K562 (cell line): ENCODE measurements around the gene LRRC25. TPM values are rescaled to one million over a fixed set of nuclear protein-coding genes. Genes with fewer than 3 reads are reported as not detected.

Source experiments
- ADNP ChIP-seq: fragments of 200-800 bp; sonication (Bioruptor generic); IDR thresholded peaks from 2 replicates; pipeline ENCODE4 v1.6.1; 2016; ENCODE audit warnings: missing genetic modification characterization, missing compliant biosample characterization
- CSDE1 ChIP-seq, 2 experiments: fragments of 450-650 bp; IDR thresholded peaks; 2 replicates each; pipeline ENCODE4 v1.6.1; 2016; ENCODE audit warnings: mild to moderate bottlenecking in 1 of 2
- GTF2F1 ChIP-seq: IDR thresholded peaks from 2 replicates; pipeline ENCODE4 v1.6.1; 2011; ENCODE audit warnings: low read depth, low read length, improper control_type of control experiment
- HMG20A ChIP-seq: fragments of 450-650 bp; formaldehyde crosslinking; conservative IDR thresholded peaks from 2 replicates; pipeline ENCODE4 v1.4.0; 2020; ENCODE audit warnings: mild to moderate bottlenecking, mixed read lengths
- KAT2B ChIP-seq: IDR thresholded peaks from one replicate; pipeline ENCODE4 v1.6.1; 2012; ENCODE audit warnings: low read depth, mild to moderate bottlenecking, control low read depth, inconsistent platforms, low read length, moderate library complexity
- MBD2 ChIP-seq: sonication (generic); IDR thresholded peaks from 2 replicates; pipeline ENCODE4 v1.6.1; 2016; ENCODE audit warnings: low read depth, borderline replicate concordance
- MEF2D ChIP-seq: conservative IDR thresholded peaks from 2 replicates; pipeline ENCODE4 v1.6.1; 2016; ENCODE audit warnings: low read depth, missing genetic modification characterization, missing compliant biosample characterization
- NFIX ChIP-seq: fragments of 250-450 bp; sonication (Bioruptor Pico); IDR thresholded peaks from 2 replicates; pipeline ENCODE4 v1.4.0; 2020; ENCODE audit warnings: low read depth, mild to moderate bottlenecking, moderate library complexity
- NR2F6 ChIP-seq: fragments of 450-650 bp; formaldehyde crosslinking; IDR thresholded peaks from 2 replicates; pipeline ENCODE4 v1.4.0; 2020; ENCODE audit warnings: mild to moderate bottlenecking
- RBM25 ChIP-seq: fragments of 200-400 bp; formaldehyde crosslinking; IDR thresholded peaks from 2 replicates; pipeline ENCODE4 v1.6.1; 2018; ENCODE audit warnings: low read length, low read depth, moderate library complexity; ENCODE audit not compliant: severe bottlenecking
- SMAD2 ChIP-seq: fragments of 150-350 bp; IDR thresholded peaks from 2 replicates; pipeline ENCODE4 v1.6.1; 2014; ENCODE audit warnings: low read depth, mild to moderate bottlenecking, low read length
- SP1 ChIP-seq: sonication (generic); formaldehyde crosslinking; IDR thresholded peaks from 2 replicates; pipeline ENCODE4 v1.8.1; 2022; ENCODE audit warnings: mild to moderate bottlenecking, missing genetic modification reagents
- TAF15 ChIP-seq: fragments of 200-400 bp; formaldehyde crosslinking; IDR thresholded peaks from 2 replicates; pipeline ENCODE4 v1.6.1; 2017; ENCODE audit warnings: mild to moderate bottlenecking, low read depth, low read length, moderate library complexity
- ZNF354B ChIP-seq: fragments of 250-450 bp; sonication (Bioruptor Pico); IDR thresholded peaks from 2 replicates; pipeline ENCODE4 v1.4.0; 2020
- polyA plus RNA-seq, 8 experiments: library from polyadenylated mRNA; depleted of rRNA in 4 of 8; stranded (reverse) in 5 of 8; unstranded in 3 of 8; fragments of >200 nt; fragmentation: Nextera tagmentation in 2 of 8; fragmentation: Illumina TruSeq in 1 of 8; extraction: Ambion mirVana in 2 of 8; extraction: Trizol in 1 of 8; gene quantifications; 2 replicates each; pipeline versions ENCODE4 v1.2.1 to v1.2.3, GENCODE V29; 2011 to 2014; ENCODE audit warnings: inconsistent platforms in 1 of 8, missing spikeins in 1 of 8
- total RNA-seq, 7 experiments: library from RNA; depleted of rRNA in 6 of 7; stranded (reverse); fragments of >200 nt in 6 of 7; fragmentation: Illumina TruSeq in 2 of 7; extraction: Trizol in 2 of 7; gene quantifications; 2 replicates each; pipeline versions ENCODE4 v1.2.1 to v1.2.3, GENCODE V29; 2011 to 2021; ENCODE audit warnings: low replicate concordance in 1 of 7
- TF ChIP-seq, protein P1 (sequence below), 3 experiments: fragments of 200-800 bp in 1 of 3; fragments of 250-450 bp in 1 of 3; fragments of 450-650 bp in 1 of 3; sonication (Bioruptor Pico) in 1 of 3; sonication (Bioruptor generic) in 1 of 3; formaldehyde crosslinking in 1 of 3; IDR thresholded peaks; 2 replicates each; pipeline versions ENCODE4 v1.6.1 to v1.8.0; 2016 to 2022; ENCODE audit warnings: mild to moderate bottlenecking in 2 of 3, missing genetic modification characterization in 2 of 3, missing compliant biosample characterization in 1 of 3, moderate library complexity in 1 of 3
- TF ChIP-seq, protein P2 (sequence below), 2 experiments: fragments of 450-650 bp in 1 of 2; sonication (generic) in 1 of 2; formaldehyde crosslinking; conservative IDR thresholded peaks; 2 replicates each; pipeline versions ENCODE4 v1.4.0 to v1.8.1; 2020 to 2022; ENCODE audit warnings: mild to moderate bottlenecking in 1 of 2, missing genetic modification reagents in 1 of 2
- TF ChIP-seq, protein P3 (sequence below): sonication (generic); formaldehyde crosslinking; IDR thresholded peaks from 2 replicates; pipeline ENCODE4 v1.8.1; 2023; ENCODE audit warnings: mild to moderate bottlenecking, missing genetic modification reagents
- TF ChIP-seq, protein P4 (sequence below): fragments of 250-450 bp; sonication (Bioruptor Pico); IDR thresholded peaks from 2 replicates; pipeline ENCODE4 v1.4.0; 2020; ENCODE audit warnings: mild to moderate bottlenecking, moderate library complexity
- TF ChIP-seq, protein P5 (sequence below): sonication (generic); formaldehyde crosslinking; IDR thresholded peaks from 2 replicates; pipeline ENCODE4 v1.8.0; 2022; ENCODE audit warnings: mild to moderate bottlenecking, low read depth, missing genetic modification reagents
- TF ChIP-seq, protein P6 (sequence below): fragments of 250-450 bp; sonication (Bioruptor Pico); IDR thresholded peaks from 2 replicates; pipeline ENCODE4 v1.9.0; 2021; ENCODE audit warnings: mild to moderate bottlenecking

LRRC25 gene
- total and polyA plus RNA-seq, 9 of the 15 experiments (the other 6 are each of a cell fraction or from before 2014, with no cell fraction given) = 0.07 to 0.36 (median 0.10) TPM; not detected in 3

DNA sequence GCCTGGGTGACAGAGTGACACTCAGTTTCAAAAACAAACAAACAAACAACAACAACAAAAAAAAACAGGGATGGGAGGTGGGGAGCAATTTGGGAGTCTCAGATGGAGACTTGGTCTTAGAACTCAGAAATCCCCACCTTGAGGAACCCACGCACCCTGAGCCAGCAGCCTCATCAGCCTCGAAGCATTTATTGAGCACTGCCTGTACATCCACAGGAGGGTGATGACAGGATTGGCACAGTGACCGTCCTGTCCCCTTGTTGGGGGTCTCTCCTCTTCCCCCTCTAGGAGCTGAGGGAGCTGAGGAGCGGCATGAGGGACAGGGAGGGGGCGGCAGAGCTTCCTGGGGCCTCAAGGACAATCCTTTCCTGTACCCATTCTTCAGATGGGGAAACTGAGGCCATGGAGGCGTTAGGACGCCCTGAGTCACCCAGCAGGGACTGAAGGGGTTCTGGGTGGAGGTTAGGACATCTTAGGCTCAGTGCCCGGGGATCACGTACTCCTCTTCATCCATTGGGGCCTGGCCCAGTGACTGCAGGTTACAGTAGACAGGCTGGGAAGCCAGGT lies 5.8 kb downstream of the LRRC25 start (continued):
- TF ChIP-seq, protein P1, sequence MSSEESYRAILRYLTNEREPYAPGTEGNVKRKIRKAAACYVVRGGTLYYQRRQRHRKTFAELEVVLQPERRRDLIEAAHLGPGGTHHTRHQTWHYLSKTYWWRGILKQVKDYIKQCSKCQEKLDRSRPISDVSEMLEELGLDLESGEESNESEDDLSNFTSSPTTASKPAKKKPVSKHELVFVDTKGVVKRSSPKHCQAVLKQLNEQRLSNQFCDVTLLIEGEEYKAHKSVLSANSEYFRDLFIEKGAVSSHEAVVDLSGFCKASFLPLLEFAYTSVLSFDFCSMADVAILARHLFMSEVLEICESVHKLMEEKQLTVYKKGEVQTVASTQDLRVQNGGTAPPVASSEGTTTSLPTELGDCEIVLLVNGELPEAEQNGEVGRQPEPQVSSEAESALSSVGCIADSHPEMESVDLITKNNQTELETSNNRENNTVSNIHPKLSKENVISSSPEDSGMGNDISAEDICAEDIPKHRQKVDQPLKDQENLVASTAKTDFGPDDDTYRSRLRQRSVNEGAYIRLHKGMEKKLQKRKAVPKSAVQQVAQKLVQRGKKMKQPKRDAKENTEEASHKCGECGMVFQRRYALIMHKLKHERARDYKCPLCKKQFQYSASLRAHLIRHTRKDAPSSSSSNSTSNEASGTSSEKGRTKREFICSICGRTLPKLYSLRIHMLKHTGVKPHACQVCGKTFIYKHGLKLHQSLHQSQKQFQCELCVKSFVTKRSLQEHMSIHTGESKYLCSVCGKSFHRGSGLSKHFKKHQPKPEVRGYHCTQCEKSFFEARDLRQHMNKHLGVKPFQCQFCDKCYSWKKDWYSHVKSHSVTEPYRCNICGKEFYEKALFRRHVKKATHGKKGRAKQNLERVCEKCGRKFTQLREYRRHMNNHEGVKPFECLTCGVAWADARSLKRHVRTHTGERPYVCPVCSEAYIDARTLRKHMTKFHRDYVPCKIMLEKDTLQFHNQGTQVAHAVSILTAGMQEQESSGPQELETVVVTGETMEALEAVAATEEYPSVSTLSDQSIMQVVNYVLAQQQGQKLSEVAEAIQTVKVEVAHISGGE (CRISPR knock-in tag; IDR thresholded peaks at IDR 0.05) = no peak
- TF ChIP-seq TAF15 = no peak
- no peak for TF ChIP-seq ZNF354B (CRISPR knock-in tag)
- TF ChIP-seq NFIX (CRISPR knock-in tag) = no peak
- peak; percentile 78 for TF ChIP-seq RBM25
- TF ChIP-seq NR2F6 (CRISPR knock-in tag) = no peak
- no peak for TF ChIP-seq SMAD2
- TF ChIP-seq SP1 (CRISPR knock-in tag) = peak; percentile 16; the same call in 1 of the 2 replicates
- TF ChIP-seq, protein P2, sequence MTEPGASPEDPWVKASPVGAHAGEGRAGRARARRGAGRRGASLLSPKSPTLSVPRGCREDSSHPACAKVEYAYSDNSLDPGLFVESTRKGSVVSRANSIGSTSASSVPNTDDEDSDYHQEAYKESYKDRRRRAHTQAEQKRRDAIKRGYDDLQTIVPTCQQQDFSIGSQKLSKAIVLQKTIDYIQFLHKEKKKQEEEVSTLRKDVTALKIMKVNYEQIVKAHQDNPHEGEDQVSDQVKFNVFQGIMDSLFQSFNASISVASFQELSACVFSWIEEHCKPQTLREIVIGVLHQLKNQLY (CRISPR knock-in tag; conservative IDR thresholded peaks at IDR 0.05) = no peak
- no peak for TF ChIP-seq MEF2D (tag)
- TF ChIP-seq MBD2 = no peak
- TF ChIP-seq GTF2F1 = no peak
- TF ChIP-seq, protein P3, sequence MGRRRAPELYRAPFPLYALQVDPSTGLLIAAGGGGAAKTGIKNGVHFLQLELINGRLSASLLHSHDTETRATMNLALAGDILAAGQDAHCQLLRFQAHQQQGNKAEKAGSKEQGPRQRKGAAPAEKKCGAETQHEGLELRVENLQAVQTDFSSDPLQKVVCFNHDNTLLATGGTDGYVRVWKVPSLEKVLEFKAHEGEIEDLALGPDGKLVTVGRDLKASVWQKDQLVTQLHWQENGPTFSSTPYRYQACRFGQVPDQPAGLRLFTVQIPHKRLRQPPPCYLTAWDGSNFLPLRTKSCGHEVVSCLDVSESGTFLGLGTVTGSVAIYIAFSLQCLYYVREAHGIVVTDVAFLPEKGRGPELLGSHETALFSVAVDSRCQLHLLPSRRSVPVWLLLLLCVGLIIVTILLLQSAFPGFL (CRISPR knock-in tag) = no peak
- no peak for TF ChIP-seq CSDE1 (IDR thresholded peaks at IDR 0.05)
- no peak for TF ChIP-seq HMG20A
- TF ChIP-seq, protein P4, sequence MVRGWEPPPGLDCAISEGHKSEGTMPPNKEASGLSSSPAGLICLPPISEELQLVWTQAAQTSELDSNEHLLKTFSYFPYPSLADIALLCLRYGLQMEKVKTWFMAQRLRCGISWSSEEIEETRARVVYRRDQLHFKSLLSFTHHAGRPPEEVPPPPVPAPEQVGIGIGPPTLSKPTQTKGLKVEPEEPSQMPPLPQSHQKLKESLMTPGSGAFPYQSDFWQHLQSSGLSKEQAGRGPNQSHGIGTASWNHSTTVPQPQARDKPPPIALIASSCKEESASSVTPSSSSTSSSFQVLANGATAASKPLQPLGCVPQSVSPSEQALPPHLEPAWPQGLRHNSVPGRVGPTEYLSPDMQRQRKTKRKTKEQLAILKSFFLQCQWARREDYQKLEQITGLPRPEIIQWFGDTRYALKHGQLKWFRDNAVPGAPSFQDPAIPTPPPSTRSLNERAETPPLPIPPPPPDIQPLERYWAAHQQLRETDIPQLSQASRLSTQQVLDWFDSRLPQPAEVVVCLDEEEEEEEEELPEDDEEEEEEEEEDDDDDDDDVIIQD = no peak
- TF ChIP-seq, protein P5, sequence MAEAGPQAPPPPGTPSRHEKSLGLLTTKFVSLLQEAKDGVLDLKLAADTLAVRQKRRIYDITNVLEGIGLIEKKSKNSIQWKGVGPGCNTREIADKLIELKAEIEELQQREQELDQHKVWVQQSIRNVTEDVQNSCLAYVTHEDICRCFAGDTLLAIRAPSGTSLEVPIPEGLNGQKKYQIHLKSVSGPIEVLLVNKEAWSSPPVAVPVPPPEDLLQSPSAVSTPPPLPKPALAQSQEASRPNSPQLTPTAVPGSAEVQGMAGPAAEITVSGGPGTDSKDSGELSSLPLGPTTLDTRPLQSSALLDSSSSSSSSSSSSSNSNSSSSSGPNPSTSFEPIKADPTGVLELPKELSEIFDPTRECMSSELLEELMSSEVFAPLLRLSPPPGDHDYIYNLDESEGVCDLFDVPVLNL (CRISPR knock-in tag) = no peak
- TF ChIP-seq ADNP (tag) = peak; percentile 42; the same call in 1 of the 2 replicates
- no peak for TF ChIP-seq KAT2B
- TF ChIP-seq, protein P6, sequence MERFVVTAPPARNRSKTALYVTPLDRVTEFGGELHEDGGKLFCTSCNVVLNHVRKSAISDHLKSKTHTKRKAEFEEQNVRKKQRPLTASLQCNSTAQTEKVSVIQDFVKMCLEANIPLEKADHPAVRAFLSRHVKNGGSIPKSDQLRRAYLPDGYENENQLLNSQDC (CRISPR knock-in tag) = no peak
